NCI-H146 treated with DMSO at 0.1 percent for 48 hours (cell line): Measurements from ENCODE around the gene RIC8B.

Experiments
- DNase-seq: peaks from one replicate; lab custom pipeline; 2025; ENCODE audit not compliant: unreplicated experiment; lab: John Stamatoyannopoulos, UW

Gene RIC8B

DNA sequence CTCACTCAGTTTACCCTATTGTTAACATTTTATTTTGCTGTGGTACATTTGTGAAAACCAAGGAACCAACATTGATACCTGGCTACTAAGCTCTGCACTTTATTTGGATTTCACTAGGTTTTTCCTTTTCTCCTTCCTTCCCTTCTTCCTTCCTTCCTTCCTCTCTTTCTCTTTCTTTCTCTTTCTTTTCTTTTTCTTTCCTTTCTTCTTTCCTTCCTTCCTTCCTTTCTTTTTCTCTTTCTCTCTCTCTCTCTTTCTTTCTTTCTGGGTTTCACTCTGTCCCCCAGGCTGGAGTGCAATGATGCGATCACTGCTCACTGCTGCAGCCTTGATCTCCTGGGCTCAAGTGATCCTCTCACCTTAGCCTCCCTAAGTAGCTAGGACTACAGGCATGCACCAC lies 152.2 kb downstream of the RIC8B start:
- no peak for DNase-seq

- no peak for DNase-seq
These were observed 159.8 kb downstream of the RIC8B start for GRCh38 chr12:106934277-106934676.
